Activated CD8-positive, alpha-beta memory T cell treated with anti-CD3 and anti-CD28 coated beads, Interleukin-2, amount 50 U/mL, for 4 hours (primary cell): Measurements from ENCODE around the gene RAE1.
A peak's percentile ranks its signal among the peaks of the same experiment; 100 is the strongest.
"Not testable (repeated sequence)": the region's sequence is repeated elsewhere in the genome, so short reads cannot be mapped to it uniquely, and the experiment has no call there.

ENCODE experiments used
- DNase-seq: peaks from one replicate; pipeline ENCODE4 v3.0.0-alpha.2; 2020

Gene RAE1

DNA sequence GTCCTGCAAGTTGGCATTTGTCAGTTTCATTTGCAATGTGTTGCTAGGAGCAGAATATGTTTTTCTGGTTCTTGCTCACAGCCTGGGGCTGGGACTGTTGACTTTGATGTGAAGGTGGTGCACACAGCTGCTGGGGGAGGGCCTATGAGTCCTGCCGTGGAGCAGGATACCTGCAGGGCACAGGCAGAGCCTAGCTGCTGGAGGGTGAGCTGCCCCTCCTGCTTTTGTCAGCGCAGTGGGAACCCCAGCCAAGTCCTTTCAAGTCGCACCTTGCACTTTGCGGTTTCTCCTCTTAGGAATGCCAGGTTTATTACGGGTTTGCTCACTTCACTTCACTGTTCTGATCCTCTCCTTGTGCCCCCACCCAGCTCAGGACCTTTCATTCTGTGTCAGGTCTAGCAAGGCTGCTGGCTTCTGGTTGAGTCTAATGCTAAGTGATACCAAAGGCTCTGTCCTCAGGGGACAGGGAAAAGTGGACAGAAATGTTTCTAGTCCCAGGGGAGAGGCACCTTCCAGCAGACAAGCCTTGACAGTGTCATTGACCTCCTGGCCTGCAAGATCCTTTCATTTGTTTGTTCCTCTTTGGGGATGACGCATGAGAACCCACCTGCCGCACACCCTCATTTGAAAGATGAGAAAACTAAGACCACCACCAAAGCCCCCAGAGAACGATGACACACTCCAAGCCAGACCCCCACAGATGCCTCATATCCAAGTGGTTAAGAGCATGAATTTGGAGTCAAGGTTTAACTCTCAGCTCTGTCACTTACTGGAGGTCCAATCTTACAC lies 24.2 kb upstream of the RAE1 start:
- DNase-seq: no peak

- DNase-seq: no peak
Measured at GRCh38 chr20:57327820-57328219, 23.2 kb upstream of the RAE1 start.

GRCh38 chr20:57329608-57330221 lies 21.3 kb upstream of the RAE1 start, which contains the start of gene SPO11:
SPO11 (plus strand) TSS chr20:57329803; CDS start chr20:57329868, 65 bp downstream.
- DNase-seq: no peak

DNA sequence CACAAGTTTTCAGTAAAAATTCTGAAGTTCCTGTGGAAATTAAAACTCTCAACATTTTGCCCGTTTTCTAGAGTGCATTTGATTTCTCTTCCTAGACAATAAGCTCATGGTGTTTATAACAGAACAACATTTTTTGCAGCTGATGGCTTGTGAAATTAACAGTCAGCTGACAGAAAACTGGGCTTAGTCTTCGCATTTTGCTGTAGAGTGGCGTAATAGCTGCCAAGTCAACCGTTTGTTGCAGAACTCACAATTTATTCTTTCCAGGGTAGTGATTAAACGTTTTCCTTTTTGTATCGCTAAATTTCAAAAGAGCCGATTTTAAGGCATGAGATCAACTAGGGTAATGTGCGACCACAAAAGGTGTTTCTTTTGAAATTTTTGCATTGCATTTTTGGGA lies 20.1 kb upstream of the RAE1 start:
- DNase-seq: no peak

DNA sequence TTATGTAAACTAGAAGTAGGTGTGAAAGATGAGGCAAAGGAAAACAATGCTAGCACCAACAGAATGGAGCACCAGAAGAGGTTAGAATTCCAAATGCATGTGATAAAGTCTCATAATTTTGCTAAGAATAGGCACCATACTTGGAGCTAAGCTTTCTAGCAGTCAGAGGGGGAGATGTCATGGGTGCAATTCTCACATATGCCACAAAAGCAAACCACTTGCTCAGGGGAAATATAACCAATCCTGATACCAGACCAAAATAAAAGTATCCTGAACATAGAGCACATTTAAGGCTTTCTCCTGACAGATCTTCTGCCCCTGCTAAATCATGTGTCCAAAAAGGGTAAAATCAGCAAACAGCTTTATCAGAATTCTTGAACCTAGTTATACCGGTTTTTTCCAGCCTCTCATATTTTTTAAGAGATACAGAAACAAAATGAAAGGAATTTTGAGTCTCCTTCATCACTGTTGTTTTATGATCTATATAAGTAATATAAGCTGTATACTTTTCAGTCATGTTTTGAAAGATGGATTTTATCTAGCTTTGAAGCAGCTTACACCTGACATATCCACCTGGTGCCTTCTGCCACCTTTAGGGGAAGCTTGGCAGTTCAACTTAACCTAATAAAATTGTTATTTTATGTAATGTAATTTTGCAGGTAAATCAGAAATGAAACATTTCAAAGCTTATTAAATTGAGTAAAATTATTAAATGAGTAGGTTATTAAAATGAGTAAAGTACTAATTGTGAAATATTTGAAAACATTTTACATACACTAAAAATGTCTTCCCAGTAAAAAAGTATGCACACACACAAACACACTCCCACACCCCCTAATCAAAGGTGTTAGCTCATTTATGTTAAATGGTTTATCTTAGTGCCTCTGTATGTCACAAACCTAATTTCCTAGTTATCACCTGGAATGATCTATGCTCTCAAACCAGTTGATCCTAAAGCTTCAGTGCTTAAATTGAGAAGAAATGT lies 18.7 kb upstream of the RAE1 start:
- DNase-seq: no peak

GRCh38 chr20:57335392-57335791 lies 15.7 kb upstream of the RAE1 start:
- no peak for DNase-seq

- no peak for DNase-seq
Measured at GRCh38 chr20:57341663-57342062, 9.4 kb upstream of the RAE1 start.

DNA sequence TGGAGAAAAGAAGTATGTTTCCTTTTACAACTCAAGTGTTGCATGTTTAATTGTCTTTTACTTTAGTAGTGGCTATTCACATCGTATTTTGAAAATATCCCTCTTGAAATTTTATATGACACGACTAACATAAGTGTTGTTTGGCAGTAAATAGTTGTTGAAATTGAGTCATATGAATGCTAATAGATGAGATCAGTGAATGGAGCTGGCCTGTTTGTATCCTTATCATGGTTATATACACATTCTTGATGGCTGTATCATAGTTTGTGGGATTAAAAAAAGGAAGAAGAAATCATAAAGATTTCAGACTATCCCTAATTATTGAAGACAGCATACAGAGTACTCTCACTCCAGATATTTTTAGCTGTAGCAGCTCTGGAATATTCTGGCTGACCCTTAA lies 8.2 kb upstream of the RAE1 start:
- no peak for DNase-seq

- DNase-seq: peak; percentile 65
Measured at GRCh38 chr20:57346477-57346876, 4.6 kb upstream of the RAE1 start.

DNA sequence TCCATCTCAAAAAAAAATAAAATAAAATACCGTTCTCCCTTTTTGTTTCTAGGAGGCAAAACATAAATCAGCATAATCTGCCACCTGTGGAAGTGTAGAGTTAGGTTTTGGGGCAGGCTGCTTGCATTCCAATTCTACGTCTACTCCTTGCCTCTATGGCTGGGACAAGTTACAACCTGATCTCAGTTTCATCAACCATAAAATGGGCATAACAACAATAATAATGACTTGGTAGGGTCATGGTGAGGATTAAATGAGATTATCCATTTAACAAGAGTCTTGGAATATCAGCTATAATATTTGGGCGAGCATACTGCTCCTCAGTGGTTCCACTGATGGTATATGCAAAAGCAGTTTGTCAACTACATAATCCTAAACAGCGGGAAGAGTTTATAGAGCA lies 3.7 kb upstream of the RAE1 start:
- DNase-seq: no peak

- not testable (repeated sequence) for DNase-seq
Measured at GRCh38 chr20:57348200-57348921, 2.7 kb upstream of the RAE1 start.

GRCh38 chr20:57348922-57349574 lies 2.0 kb upstream of the RAE1 start:
- not testable (repeated sequence) for DNase-seq

DNA sequence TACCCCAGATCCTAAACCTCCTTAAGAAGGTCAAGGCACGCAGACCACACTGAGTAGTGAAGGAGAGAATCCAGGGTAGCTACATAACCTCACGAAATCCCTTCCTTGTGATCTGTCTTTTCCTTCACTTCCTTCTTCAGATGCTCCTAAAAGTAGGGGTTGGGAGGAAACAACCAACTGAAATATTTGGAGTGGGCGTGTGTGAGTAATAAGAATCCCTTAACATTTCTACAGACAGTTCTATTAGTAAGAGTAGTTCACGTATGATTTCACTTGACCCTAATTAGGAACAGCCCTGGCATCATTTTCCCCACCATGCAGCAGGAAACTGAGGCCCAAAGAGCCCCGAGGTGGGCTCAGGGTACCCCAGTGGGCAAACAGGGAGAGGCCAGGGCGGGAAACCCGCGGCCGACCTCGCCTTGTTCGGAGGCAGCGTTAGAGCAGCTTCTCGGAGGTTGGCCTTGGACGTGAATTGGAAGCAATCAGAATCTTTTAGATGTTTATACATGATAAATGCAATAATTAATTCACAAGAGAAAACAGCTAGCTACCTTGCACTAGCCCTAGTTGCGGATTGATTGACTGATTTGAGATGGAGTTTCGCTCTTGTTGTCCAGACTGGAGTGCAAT lies 859 bp upstream of the RAE1 start:
- no peak for DNase-seq

DNA sequence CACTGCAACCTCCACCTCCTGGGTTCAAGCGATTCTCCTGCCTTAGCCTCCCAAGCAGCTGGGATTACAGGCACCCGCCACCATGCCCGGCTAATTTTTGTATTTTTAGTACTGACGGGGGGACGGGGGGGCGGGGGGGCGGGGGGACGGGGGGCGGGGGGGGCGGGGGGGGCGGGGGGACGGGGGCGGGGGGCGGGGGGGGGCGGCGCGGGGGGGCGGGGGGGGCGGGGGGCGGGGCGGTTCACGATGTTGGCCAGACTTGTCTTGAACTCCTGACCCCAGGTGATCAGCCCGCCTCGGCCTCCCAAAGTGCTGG lies 371 bp upstream of the RAE1 start:
- DNase-seq: not testable (repeated sequence)

DNA sequence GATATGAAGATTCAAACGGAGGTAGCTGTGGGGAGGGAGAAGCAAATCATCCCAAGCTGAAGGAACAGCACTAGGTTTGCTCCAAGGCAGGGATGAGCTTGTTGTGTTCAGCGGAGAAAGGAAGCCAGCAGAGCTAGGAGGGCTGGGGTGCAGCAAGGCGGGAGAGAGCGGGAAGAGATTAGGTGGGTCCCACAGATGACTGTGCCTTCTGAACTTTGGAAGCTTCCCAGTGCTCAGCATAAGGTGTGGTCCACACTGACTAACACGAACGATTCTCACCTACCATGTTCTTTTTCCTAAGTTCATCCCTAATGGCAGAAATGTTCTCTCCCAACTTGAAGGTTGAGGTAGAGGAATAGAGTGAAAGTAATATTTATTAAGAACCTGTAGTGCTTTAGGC lies 1.2 kb downstream of the RAE1 start:
- DNase-seq: no peak

DNA sequence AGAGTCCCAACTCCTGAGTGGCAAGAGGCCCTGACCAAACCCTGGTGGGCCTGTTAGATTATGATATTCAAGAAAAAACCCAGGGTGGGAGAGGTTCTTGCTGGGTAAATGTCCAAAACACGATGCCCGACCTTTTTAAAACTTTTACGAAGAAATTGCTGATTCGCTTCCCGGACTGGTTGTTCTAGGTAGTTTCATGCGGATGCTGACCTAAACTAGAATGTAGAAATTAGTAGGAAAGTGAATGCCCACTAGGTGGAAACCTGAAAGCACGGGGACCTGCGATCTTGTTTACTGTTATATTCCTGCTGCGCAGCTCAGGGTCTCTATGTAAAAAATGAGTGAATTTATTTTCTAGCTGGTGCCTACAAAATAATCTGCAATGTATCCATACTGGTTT lies 2.3 kb downstream of the RAE1 start:
- DNase-seq: no peak

DNA sequence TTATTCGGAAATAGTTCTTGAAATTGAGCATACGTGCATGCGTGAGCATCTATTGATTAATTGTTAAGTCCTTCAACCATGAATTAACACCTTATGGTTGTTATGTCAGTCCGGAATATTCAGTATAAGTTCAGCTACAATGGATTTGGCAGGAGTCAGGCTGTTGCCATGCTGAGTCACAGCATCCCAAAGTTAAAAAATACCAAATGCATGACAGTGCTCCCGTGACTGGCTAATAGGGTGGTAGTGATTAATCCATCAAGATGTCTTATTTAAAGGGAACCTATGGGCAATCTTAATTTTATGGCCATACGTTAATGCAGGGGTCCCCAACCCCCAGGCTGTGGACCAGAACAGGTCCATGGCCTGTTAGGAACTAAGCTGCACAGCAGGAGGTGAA lies 10.5 kb downstream of the RAE1 start:
- DNase-seq: no peak

- no peak for DNase-seq
Measured at GRCh38 chr20:57364451-57364850, 13.4 kb downstream of the RAE1 start.

DNA sequence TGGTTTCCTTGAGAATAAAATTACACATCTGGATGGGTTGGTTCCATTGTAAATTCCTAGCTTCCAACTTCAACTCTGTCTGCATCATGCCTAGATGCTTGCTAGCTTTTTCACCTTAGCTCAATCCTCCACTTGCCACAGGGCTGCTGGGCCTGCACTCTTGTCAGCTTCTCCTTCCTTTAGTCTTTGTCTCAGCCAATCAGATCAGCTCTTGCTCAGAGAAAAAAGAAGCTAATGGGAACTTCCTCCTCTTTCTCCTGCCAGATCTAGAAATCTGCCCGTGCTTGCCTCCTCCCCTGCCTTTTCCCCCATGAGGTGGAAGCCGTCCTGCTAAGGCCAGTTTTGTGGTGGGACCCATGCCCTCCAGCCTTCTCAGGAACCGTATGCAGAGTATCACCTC lies 18.5 kb downstream of the RAE1 start:
- DNase-seq: no peak

- DNase-seq: no peak
Measured at GRCh38 chr20:57370316-57370715, 19.3 kb downstream of the RAE1 start.

GRCh38 chr20:57371363-57371762 lies 20.3 kb downstream of the RAE1 start:
- DNase-seq: no peak

- DNase-seq: no peak
Measured at GRCh38 chr20:57372157-57372556, 21.1 kb downstream of the RAE1 start.
